ENCODE data around the gene TMEM121.
"Not testable (repeated sequence)": the region's sequence is repeated elsewhere in the genome, so short reads cannot be mapped to it uniquely, and the experiment has no call there.

Gene TMEM121

DNA sequence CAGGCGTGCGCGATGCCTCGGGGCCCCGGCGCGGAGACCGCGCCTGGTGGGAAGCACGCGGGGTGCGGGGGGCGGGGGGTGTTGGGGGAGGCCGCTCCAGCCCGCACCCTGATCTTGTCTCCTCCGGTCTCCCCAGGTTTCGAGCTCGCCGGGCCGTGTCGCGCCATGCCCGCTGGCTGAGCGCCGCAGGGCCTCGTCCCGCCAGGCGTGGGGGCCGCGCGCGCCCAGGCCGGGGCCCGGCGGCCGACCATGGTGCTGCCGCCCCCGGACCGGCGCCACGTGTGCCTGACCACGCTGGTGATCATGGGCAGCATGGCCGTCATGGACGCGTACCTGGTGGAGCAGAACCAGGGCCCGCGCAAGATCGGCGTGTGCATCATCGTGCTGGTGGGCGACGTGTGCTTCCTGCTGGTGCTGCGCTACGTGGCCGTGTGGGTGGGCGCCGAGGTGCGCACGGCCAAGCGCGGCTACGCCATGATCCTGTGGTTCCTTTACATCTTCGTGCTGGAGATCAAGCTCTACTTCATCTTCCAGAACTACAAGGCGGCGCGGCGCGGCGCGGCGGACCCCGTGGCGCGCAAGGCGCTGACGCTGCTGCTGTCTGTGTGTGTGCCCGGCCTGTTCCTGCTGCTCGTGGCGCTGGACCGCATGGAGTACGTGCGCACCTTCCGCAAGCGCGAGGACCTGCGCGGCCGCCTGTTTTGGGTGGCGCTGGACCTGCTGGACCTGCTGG lies 2.4 kb downstream of the TMEM121 start:
- no peak for DNase-seq (ENCODE audit: low read depth in 2 of 2)

DNA sequence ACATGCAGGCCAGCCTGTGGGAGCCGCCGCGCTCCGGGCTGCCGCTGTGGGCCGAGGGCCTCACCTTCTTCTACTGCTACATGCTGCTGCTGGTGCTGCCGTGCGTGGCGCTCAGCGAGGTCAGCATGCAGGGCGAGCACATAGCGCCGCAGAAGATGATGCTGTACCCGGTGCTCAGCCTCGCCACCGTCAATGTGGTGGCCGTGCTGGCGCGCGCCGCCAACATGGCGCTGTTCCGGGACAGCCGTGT lies 2.9 kb downstream of the TMEM121 start:
- no peak for DNase-seq (ENCODE audit: low read depth in 2 of 2)

DNA sequence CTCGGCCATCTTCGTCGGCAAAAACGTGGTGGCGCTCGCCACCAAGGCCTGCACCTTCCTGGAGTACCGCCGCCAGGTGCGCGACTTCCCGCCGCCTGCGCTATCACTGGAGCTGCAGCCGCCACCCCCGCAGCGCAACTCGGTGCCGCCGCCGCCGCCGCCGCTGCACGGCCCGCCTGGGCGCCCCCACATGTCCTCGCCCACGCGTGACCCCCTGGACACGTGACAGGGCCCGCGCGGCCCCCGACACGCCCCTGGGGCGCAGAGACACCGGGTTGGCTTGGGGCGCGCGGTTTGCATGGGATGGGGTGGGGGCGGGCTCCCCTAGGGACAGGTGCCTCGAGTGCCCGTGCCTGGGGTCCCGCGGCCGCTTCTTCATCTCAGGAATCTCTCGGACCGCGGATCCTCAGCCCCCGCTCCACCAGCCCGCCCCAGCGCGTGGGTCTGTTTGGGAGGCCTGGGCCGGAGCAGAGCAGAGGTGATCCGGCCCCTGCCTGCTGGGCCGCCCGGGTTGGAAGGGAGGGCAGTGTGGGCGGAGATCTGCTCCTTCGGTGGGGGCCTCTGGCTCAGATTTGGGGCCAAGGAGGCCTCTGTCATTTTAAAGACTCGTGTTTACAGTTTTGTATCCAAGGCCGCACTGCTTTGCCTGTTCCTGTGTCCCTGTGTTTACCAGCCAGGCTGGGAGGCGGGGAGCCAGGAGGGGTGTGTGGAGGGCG lies 3.3 kb downstream of the TMEM121 start:
- DNase-seq (ENCODE audit: low read depth in 2 of 2): no peak

DNA sequence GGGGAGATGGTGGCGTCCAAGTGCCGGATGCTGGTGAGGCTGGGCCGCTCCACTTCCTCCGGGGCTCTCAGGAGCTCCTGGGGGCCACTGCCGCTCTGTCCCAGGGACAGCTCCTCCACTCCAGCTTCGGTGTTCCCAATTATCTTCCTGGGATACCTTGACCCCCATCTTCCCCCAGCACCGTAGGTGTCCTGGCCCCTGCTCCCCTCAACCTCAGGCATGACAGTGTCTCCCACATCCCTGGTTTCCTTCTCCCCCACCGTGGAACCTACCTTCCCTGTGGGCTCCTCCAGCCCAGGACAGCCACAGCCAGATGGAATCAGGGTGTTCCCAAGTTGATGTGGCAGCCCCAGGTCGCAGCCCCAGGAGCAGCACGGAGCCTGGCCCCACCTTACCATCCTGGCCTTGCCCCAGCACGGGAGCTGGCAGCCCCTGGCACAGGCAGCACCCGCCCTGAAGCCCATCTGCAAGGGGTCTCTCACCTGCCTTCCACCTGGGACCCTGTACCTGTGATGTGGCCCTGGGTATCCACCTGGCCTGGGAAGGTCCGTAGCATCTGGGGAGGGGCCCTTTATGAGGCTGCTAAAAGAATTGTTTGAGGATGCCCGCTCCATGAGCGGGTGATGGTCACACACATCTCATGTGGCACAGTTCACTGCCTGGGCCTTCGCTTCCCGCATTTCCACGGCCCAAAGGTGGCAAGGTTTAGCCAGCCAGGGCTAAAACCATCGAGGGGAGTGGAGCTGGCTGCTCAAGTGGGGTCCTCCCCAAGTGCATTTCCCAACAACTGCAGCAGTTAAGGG lies 4.1 kb downstream of the TMEM121 start:
- DNase-seq (ENCODE audit: low read depth in 2 of 2): no peak

DNA sequence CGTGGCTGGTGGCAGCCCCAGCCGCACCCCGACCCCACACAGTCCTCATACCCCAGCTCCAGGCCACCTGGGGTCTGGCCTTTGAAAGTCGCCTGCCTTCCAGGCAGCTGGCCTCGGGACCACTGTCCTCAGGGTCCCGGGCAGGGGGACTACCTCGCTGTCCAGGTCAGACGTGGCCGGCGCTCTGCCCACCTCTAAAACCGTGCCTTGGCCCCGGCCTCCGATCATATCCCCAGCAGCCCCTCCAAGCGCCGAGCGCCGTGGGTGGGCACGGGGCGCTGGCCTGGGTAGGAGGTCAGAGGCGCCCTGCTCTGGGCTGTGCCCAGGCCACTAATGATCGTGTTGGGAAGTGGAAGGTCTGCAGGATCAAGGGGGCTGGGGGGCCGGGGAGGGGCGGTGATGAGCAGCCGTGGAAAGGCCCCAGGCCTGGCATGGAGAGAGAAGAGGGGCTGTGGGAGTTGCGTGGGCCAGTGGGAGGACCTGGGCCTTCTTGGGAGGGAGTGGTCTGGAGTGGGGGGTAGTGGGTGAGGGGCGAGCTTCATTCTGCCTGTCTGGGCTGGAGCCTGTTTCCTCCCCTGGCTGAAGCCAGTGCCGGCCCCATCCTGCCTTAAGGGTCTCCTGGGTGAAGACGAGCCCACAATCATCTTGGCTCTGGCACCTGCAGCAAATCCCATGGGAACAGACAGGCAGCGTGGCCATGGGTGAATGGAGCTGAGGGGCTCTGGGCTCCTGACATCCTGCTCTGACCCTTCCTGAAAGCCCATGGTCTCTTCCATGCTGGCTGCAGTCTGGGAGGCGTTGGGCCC lies 4.9 kb downstream of the TMEM121 start:
- no peak for DNase-seq (ENCODE audit: low read depth in 2 of 2)

DNA sequence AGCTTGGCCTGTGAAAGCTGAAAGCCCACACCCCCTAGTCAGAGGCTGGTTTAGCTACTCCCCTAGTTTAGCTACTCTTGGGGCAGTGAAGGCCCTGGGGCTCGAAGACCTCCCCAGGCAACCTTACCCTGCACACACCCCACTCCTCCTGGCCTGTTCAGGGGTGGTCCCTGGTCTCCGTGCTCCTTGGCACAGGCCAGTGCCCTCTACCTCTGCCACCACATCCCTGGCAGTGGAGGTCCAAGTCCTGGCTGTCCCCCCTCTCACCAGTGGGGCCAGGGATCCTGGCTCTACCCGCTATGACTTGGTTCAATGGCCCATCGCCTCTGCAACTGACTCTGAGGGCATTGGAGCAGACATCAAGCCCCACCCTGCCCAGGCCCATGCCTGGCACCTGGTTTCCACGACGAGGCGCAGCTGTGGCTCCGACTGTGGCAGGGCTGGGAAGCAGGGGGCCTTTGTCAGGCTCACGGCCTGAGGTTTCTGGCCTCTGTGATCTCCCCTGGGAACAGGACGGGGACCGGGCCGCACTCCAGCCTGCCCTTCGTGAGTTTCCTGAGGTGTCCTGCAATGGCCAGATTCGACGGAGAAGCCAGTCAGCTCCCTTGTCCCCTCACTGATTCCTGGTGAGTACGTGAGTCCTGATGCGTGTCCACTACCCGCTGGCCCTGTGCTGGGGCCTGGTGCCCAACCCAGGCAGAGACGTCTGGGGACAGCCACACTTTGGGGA lies 5.7 kb downstream of the TMEM121 start:
- DNase-seq (ENCODE audit: low read depth in 2 of 2): no peak

DNA sequence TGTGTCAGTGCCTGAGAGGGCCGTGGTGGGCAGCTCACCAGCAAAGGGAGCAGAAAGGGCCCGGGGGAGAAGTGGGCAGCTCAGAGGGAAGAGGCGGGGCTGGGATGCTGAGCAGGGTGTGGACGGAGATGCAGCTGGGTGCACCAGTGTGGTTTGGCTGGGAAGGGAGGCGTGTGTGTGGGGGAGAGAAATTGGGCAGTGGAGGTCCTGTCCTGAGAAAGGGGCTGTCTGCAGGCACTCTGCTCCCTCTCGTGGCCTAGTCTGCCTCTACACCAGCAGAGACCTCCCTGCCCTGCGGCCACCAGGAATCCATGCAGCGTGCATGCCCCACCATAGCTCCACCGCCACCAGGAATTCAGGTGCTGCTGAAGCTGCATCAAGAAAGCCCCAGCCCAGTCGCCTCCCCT lies 6.4 kb downstream of the TMEM121 start:
- DNase-seq (ENCODE audit: low read depth in 2 of 2): no peak

DNA sequence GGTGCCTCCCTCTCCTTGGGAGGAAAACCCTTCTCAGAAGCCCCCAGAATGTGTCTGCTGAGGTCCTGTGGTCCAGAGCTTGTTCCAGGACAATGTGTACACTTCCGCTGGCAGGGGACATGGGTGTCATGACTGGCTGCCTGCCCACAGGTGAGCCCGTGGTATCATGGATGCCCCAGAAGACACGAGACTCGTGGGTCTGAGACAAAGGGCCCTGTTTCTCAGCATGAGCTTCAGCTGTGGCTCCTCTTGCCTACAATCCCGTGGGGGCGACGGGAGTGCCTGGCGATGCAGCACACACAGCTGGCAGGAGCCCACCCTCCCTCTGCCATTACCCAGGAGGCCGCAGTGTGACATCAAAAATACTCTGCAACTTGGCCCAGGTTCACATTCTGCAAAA lies 7.0 kb downstream of the TMEM121 start:
- no peak for DNase-seq (ENCODE audit: low read depth in 2 of 2)

DNA sequence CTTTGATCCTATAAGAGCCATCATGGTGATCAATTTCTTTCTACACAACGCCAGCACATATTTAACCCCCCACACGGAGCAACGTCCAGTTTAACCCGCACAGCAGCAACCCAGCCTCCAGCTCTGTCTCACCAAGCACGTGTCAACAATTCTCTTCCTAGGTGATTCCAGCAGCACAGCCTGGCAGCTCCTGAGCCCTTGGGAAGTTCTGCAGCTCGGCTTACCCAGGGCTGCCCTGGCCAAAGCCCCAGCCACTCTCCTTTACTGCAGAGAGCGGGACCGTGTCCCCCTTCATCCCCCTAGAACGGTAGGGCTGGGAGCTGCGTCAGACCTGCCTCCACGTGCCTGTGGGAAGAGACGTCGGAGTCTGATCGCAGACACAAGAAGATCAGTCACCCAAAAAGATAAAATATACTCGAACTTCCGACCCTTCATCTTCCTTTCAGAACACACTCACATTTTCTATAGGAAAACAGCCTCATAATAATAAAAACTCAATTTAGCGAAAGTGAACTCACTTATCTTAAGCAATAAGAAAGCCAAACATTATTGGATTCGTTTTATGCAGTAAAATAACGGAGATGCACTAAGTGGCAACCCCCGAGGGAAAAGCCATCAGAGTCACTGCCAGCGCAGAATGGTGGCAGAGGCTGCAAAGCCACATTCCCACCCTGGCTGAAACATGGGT lies 7.6 kb downstream of the TMEM121 start:
- DNase-seq (ENCODE audit: low read depth in 2 of 2): no peak

DNA sequence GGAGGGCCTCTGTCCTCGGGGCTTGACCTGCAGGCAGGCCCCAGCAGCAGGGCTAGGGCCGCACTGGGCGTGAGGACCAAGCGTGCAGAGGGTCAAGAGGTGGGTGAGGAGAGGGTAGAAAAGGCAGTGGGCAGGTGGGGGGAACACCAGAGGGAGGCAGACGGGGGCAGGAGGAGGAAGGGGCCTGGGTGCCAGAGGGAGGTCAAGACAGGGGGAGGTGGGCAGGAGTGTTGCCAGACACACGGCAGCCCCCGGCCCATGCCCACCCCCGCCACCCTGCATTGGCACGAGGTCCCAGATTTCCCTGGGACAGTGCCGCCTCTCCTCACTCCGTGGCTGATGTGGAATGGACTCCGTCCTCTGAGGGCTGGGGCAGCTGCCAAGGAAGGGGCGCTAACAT lies 8.2 kb downstream of the TMEM121 start:
- no peak for DNase-seq (ENCODE audit: low read depth in 2 of 2)

DNA sequence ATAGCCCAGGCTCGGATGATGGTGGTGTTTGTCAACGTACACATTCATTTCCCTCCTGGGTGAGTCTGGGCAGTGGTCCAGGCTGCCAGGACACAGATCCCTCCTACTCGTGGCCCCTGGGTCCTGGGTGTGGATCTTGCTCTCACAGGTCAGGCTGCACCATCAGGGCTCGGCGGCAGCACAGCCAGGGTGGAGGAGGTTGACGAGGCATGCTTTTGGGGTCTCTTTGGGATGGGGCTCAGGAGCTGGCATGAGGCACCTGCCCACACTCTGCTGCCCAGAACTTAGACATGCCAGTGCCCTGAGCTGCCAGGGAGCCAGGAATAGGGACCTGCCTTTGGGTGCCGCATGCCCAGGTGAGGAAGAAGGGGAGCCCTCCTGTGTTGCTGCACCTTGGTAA lies 9.7 kb downstream of the TMEM121 start:
- no peak for DNase-seq (ENCODE audit: low read depth in 2 of 2)

DNA sequence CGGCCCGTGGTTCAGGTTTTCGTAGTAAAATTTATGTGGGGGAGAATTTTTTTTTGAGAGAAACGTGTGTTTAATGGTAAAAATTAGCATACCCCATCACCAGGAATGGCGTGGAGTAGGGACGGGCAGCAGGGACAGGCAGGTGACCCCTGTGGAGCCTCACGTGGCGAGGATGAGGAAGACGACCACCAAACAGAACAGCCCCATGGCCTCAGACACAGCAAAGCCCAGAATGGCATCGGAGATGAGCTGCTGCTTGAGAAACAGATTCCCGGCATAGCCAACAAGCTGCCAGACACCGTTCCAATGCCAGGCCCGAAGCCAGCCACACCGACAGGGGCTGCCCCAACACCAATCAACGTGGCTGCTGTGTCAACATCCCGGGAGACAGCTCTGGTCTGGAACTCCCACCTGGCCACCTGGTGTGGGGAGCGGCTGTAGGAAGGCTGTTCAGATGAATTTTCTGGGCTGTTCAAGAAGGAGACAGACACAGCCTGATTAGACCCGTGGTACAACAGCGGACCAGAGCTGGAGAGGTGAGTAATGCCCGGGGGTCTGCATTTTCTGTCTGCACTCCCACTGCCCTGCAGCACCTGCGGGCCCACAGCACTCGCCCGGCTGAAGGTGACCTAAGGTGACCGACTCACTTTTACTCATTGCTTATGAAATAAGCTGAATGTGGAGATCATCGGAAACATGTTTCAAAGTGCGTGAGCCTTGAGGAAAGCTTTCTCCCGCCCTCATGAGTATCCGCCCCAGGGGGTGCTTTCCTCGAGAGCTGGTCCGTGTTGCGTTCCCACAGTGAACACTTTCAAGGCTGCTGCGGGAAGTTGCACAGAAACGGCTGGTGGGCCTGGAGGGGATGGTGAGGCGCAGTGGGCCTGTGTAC lies 10.6 kb downstream of the TMEM121 start:
- DNase-seq (ENCODE audit: low read depth in 2 of 2): no peak

DNA sequence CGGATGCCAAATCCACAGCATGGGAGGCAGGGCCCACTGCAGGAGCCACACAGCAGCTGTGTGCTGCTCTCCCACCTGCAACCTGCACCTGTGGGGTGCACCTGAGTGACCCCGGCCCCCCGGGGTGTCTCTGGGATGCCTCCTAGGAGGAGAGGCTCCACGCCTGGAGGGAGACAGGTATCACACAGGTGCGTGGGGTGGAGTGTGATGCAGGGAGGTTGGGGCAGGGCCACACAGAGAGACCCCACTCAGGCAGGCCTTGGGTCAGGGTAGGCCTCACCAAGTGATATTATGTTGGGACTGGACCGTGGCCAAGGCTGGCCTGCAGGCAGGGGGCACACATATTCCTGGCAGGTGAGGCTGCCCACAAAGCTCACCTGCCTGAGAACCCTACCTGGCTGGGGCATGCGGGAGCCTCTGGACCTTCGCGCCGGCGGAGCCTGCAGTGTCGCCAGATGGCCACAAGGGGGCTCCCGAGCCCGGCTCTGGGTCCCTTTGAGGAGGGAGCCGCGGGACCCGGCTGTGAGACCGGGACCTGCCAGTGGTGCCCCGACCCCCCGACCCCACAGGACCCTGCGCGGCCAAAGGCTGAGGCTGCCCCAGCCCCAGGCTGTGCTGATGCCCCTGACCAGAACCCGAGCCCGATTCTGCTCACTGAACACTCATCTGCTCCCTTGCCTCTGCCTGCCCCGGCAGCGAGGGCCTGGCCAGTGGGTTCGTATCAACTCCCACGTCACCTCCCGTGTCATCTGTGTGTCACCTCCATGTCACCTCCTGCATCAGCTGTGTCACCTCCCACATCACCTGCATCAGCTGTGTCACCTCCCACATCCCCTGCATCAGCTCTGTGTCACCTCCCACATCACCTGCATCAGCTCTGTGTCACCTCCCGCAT lies 11.4 kb downstream of the TMEM121 start:
- peak in 1 of 2 donors; percentile 63 for DNase-seq (ENCODE audit: low read depth in 2 of 2)

DNA sequence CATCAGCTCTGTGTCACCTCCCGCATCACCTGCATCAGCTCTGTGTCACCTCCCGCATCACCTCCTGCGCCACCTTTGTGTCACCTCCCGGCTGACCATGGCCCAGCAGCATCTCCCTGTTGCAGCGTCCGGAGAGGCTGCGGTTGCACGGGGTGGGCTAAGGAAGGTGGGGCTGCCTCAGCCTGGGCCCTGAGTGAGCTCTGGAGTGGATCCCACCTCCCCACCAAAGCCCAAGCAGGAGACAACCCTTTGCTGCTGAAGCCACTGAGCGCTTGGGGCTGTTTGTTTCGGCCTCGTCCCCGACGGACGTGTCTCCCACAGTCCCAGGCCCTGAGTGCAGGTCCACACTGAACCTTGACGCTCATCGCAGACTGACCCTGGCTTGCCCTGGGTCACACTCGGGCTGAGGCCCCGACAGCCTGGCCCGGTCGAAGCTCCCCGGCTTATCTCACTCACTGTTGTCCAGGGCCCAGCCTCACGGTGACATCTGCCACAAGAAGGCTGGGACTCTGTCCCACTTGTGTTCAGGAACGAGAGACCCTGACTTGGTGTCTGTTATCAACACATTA lies 12.2 kb downstream of the TMEM121 start:
- DNase-seq (ENCODE audit: low read depth in 2 of 2): no peak

DNA sequence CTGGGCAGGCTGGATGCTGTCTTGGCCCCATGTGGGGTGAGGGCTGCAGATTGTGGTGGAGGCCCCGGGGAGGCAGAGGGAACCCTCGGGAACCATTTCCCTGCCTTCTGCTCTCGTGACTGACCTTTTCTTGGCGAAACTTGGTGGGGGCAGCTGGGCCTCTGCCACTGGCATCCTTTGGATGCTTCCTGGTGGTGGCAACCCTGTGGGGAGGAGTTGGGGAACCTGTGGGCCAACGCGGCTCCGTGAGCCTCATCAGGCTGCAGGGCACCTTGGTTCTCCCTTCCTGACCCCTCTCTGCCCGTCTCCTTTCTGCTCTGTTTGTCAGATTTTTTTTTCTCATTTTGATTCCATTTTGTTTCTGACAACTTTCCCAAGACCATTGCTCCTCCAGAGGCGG lies 14.4 kb downstream of the TMEM121 start:
- no peak for DNase-seq (ENCODE audit: low read depth in 2 of 2)

DNA sequence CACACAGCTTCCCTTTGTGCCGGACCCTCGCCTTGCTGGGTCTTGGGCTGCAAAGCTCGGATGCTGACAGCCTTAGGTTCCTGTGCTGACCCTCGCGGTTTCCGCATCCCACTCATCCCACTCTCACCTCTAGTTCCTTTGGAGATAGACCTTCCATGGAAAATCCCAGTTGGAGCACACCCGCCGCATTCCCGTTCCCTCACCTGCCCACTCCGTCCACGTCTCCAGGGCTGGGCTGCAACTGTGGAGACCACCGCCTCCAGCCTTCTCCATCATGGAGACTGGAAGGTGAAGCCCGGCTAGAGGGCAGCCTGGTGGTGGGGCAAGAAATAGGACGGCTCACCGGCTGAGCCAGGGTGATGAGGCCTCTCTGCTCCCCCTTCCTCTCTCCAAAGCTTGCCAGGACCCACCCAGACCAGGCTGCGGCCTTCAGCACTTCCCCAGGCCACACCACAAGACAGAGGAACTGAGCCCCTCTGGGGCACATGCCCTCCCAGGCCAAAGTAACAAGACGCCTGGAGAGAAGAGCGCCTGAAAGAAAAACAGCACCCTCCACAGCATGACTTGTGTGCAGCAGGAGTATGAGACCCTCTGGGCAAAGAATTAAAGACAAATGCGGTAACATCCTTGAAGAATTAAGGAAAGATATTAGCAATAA lies 15.0 kb downstream of the TMEM121 start:
- no peak for DNase-seq (ENCODE audit: low read depth in 2 of 2)

DNA sequence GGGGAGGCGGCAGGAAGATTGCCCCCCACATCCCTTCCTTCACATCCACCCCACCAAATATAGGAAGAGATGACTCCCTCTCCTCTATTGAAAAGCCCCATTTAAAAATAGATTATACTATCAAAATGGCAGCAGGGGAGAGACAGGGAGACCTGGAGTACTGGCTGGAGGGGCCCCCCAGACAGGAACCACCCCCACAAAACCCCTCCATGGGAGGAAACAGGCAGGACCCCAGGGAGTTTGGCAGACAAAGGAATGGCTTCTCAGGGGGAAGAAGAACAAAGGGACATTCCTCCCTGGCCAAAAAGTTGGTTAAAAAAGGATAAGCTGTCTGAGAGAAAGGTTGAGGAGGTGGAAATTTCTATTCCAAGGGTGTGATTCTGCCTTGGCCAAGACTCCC lies 19.3 kb downstream of the TMEM121 start:
- DNase-seq (ENCODE audit: low read depth in 2 of 2): not testable (repeated sequence)

DNA sequence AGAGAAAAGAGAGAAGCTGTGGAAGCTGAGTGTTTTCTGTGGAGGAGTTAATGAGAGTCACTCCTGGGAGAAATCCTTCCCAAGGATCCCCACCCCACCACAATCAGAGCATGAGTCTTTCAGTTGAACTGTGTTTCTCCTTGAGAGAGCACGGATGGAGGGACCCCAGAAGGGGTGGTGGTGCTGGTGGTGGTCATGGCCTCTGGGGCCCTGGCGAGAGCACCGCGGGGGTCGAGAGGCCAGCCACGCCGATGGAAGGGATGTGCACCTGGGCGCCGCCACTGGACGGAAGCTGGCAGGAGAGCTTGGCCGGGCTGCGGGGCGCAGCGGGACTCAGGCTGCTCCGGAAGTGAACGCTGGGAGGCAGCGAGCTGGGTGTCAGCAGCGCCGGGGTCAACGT lies 20.0 kb downstream of the TMEM121 start:
- DNase-seq (ENCODE audit: low read depth in 2 of 2): not testable (repeated sequence)
